A549 (cell line): ENCODE measurements around the gene TSN. TPM values are rescaled to one million over a fixed set of nuclear protein-coding genes. Genes with fewer than 3 reads are reported as not detected.
A peak's percentile ranks its signal among the peaks of the same experiment; 100 is the strongest.
"Not testable (repeated sequence)": the region's sequence is repeated elsewhere in the genome, so short reads cannot be mapped to it uniquely, and the experiment has no call there.

Experiments used
- ATAC-seq, 2 experiments: fragments of 200-7000 bp in 1 of 2; fragments of >200 bp in 1 of 2; cut with Nextera tagmentation in 1 of 2; cut with Tn5 transposase in 1 of 2; 3 replicates each; pipeline versions ENCODE4 v1.8.0 to v1.9.1; 2018 to 2020; ENCODE audit warnings: mild to moderate bottlenecking in 1 of 2, moderate library complexity in 1 of 2
- CTCF ChIA-PET: fragments of 300-600 bp; sonication (Branson Sonifier 250); formaldehyde crosslinking; extraction: SDS; loops from one replicate; lab custom pipeline; 2021; ENCODE audit warnings: antibody characterized with exemption, inconsistent platforms; lab: Yijun Ruan, JAX
- POLR2A ChIA-PET: fragments of 350-600 bp; formaldehyde crosslinking; extraction: SDS; loops from one replicate; lab custom pipeline; 2021; ENCODE audit warnings: antibody characterized with exemption, inconsistent platforms; lab: Yijun Ruan, JAX
- DNase-seq, 2 experiments: peaks; one replicate each; pipeline versions ENCODE4 v3.0.0 to v3.0.0-alpha.2; 2011 to 2016; ENCODE audit warnings: low read depth in 1 of 2, low spot score in 1 of 2
- FAIRE-seq: peaks from 2 replicates; lab custom pipeline; 2011; peaks lifted over from hg19 to GRCh38; lab: Jason Lieb, UNC
- H3K27ac ChIP-seq, 2 experiments: fragments of >200 bp; sonication (Bioruptor Twin); formaldehyde crosslinking; 3 replicates each; pipeline ENCODE4 v1.5.1; 2016 to 2017
- H3K4me1 ChIP-seq: fragments of >200 bp; sonication (Bioruptor Twin); formaldehyde crosslinking; 3 replicates; pipeline ENCODE4 v1.6.1; 2016
- H3K4me2 ChIP-seq: fragments of >200 bp; sonication (Bioruptor Twin); formaldehyde crosslinking; 3 replicates; pipeline ENCODE4 v1.6.1; 2016
- H3K4me3 ChIP-seq: fragments of >200 bp; sonication (Bioruptor Twin); formaldehyde crosslinking; 3 replicates; pipeline ENCODE4 v1.5.1; 2016
- H3K9me3 ChIP-seq: fragments of >200 bp; sonication (Bioruptor Twin); formaldehyde crosslinking; 3 replicates; pipeline ENCODE4 v1.6.1; 2016
- CBX8 ChIP-seq: fragments of 200-600 bp; sonication (generic); IDR thresholded peaks from 2 replicates; pipeline ENCODE4 v1.6.1; 2016
- CTCF ChIP-seq: fragments of >200 bp; sonication (Bioruptor Twin); formaldehyde crosslinking; IDR thresholded peaks from 3 replicates; pipeline ENCODE4 v1.5.1; 2016
- EHMT2 ChIP-seq: fragments of 200-600 bp; sonication (generic); IDR thresholded peaks from 2 replicates; pipeline ENCODE4 v1.6.1; 2016; ENCODE audit warnings: antibody characterized with exemption, low read depth, mild to moderate bottlenecking, moderate library complexity
- FOSB ChIP-seq: fragments of 250-450 bp; sonication (Bioruptor Pico); IDR thresholded peaks from 2 replicates; pipeline ENCODE4 v1.5.0; 2020; ENCODE audit warnings: mild to moderate bottlenecking, moderate library complexity
- FOSL2 ChIP-seq, 2 experiments: fragments of 450-650 bp in 1 of 2; fragments of >200 bp in 1 of 2; sonication (Bioruptor Twin) in 1 of 2; formaldehyde crosslinking; IDR thresholded peaks; 2 replicates each; pipeline versions ENCODE4 v1.5.0 to v1.6.1; 2016 to 2020; ENCODE audit warnings: mild to moderate bottlenecking in 1 of 2, moderate library complexity in 1 of 2
- FOXS1 ChIP-seq: fragments of 250-450 bp; sonication (Bioruptor Pico); IDR thresholded peaks from 2 replicates; pipeline ENCODE4 v1.5.0; 2020; ENCODE audit warnings: mild to moderate bottlenecking, moderate library complexity
- HOXA7 ChIP-seq: fragments of 250-450 bp; sonication (Bioruptor Pico); IDR thresholded peaks from 2 replicates; pipeline ENCODE4 v1.5.0; 2020; ENCODE audit warnings: mild to moderate bottlenecking, moderate library complexity
- HOXB5 ChIP-seq: fragments of 250-450 bp; sonication (Bioruptor Pico); IDR thresholded peaks from 2 replicates; pipeline ENCODE4 v1.5.0; 2020; ENCODE audit warnings: mild to moderate bottlenecking, moderate library complexity
- JUNB ChIP-seq: fragments of >200 bp; sonication (Bioruptor Twin); formaldehyde crosslinking; IDR thresholded peaks from 2 replicates; pipeline ENCODE4 v1.6.1; 2016
- KDM5A ChIP-seq: fragments of 200-600 bp; sonication (generic); IDR thresholded peaks from 2 replicates; pipeline ENCODE4 v1.6.1; 2016; ENCODE audit warnings: antibody characterized with exemption, mild to moderate bottlenecking
- MAFK ChIP-seq: fragments of 450-650 bp; IDR thresholded peaks from 2 replicates; pipeline ENCODE4 v1.6.1; 2014; ENCODE audit not compliant: partially characterized antibody
- NR3C1 ChIP-seq: fragments of >200 bp; sonication (Bioruptor Twin); formaldehyde crosslinking; IDR thresholded peaks from 3 replicates; pipeline ENCODE4 v1.6.1; 2017
- POLR2A ChIP-seq: IDR thresholded peaks from 2 replicates; pipeline ENCODE4 v1.6.1; 2012; ENCODE audit warnings: mild to moderate bottlenecking, low read length
- RAD21 ChIP-seq, 2 experiments: fragments of >200 bp in 1 of 2; sonication (Bioruptor Twin) in 1 of 2; formaldehyde crosslinking in 1 of 2; IDR thresholded peaks in 1 of 2; conservative IDR thresholded peaks in 1 of 2; 2 replicates in 1 of 2; 3 replicates in 1 of 2; pipeline ENCODE4 v1.6.1; 2012 to 2018; ENCODE audit warnings: inconsistent platforms in 1 of 2
- RFX5 ChIP-seq: fragments of 450-650 bp; IDR thresholded peaks from 2 replicates; pipeline ENCODE4 v1.7.1; 2014; ENCODE audit warnings: antibody characterized with exemption, mild to moderate bottlenecking, moderate library complexity
- TFCP2L1 ChIP-seq: fragments of 250-450 bp; sonication (Bioruptor Pico); IDR thresholded peaks from 2 replicates; pipeline ENCODE4 v1.5.0; 2021; ENCODE audit warnings: mild to moderate bottlenecking
- ZFP36 ChIP-seq: fragments of 450-650 bp; IDR thresholded peaks from 2 replicates; pipeline ENCODE4 v1.6.1; 2014; ENCODE audit warnings: borderline replicate concordance; ENCODE audit not compliant: partially characterized antibody
- ZSCAN20 ChIP-seq: fragments of 250-450 bp; sonication (Bioruptor Pico); IDR thresholded peaks from 2 replicates; pipeline ENCODE4 v1.8.0; 2022; ENCODE audit warnings: mild to moderate bottlenecking, moderate library complexity
- WGBS: methylation state at CpG from one replicate; pipeline ENCODE4 v1.1.6; 2017; ENCODE audit errors: missing lambda C conversion rate; 5-methylcytosine and 5-hydroxymethylcytosine counted together
- polyA plus RNA-seq, 4 experiments: library from polyadenylated mRNA; depleted of rRNA in 3 of 4; stranded (reverse); fragments of >200 nt; fragmentation: RNase III in 1 of 4; extraction: RNeasy Plus Mini Kit Qiagen cat#74134 plus additional on column Dnase treatment in 1 of 4; gene quantifications; 2 replicates in 3 of 4; 3 replicates in 1 of 4; pipeline ENCODE4 v1.2.3, GENCODE V29; 2011 to 2017

TSN gene
- polyA plus RNA-seq, 2 of the 4 experiments (the other 2 are of a cell fraction): 56.8 to 101 TPM

GRCh38 chr2:121727332-121727731 is 28.1 kb upstream of the TSN start (continued):
- TF ChIP-seq FOXS1 (CRISPR knock-in tag) (no peak), RFX5 (no peak), KDM5A (no peak), FOSB (CRISPR knock-in tag) (no peak), MAFK (no peak), POLR2A (no peak), TFCP2L1 (no peak), HOXA7 (CRISPR knock-in tag) (no peak), HOXB5 (CRISPR knock-in tag) (no peak), FOSL2 (IDR thresholded peaks at IDR 0.05) (no peak), FOSL2 (CRISPR knock-in tag; IDR thresholded peaks at IDR 0.05) (no peak)

GRCh38 chr2:121727950-121728349 is 27.5 kb upstream of the TSN start:
- no peak for FAIRE-seq
- H3K4me3 ChIP-seq: no peak overlapping the region
- TF ChIP-seq NR3C1: no peak
- no peak for TF ChIP-seq HOXB5 (CRISPR knock-in tag)
- peak; percentile 40 for TF ChIP-seq MAFK
- no peak for TF ChIP-seq ZSCAN20 (CRISPR knock-in tag)
- TF ChIP-seq KDM5A: no peak
- no peak overlapping the region for H3K27ac ChIP-seq
- no peak for ATAC-seq
- H3K4me1 ChIP-seq: peaks cover 1% of the 10 kb centered on the region; the same call in 2 of the 3 replicates
- ChIA-PET POLR2A (interaction anchor here (0.9 to 1.1 kb wide), 2 partner anchors 9 kb away, joined by 3 read pairs; partner anchors contain the start of gene NIFK), CTCF (interaction anchor here (1.2 kb wide), 1 partner anchor 10 kb away, joined by 3 read pairs; no protein-coding TSS in a partner anchor)
- DNase-seq: no peak
- H3K9me3 ChIP-seq: no peaks in the 10 kb centered on the region
- H3K4me2 ChIP-seq: no peak overlapping the region

GRCh38 chr2:121731366-121731765 is 24.1 kb upstream of the TSN start:
- no peak overlapping the region for H3K4me3 ChIP-seq
- FAIRE-seq: no peak
- no peaks in the 10 kb centered on the region for H3K9me3 ChIP-seq
- H3K27ac ChIP-seq: no peak overlapping the region
- ATAC-seq: no peak
- no peak for DNase-seq
- TF ChIP-seq JUNB (no peak), ZFP36 (no peak)
- TF ChIP-seq, all 56 proteins: peak for 0
- WGBS: 92% methylated on average over 6 of the region's 6 CpGs
- Histone ChIP-seq H3K4me2 (no peak overlapping the region), H3K4me1 (peaks cover 9% of the 10 kb centered on the region; the same call in 1 of the 3 replicates)
- ChIA-PET CTCF (interaction anchor here (0.6 to 1.4 kb wide), 2 partner anchors 13 to 97 kb away, joined by 3 to 4 read pairs; no protein-coding TSS in a partner anchor), POLR2A (no interaction called here)

- Histone ChIP-seq H3K4me1 (peaks cover 14% of the 10 kb centered on the region; the same call in 1 of the 3 replicates), H3K4me2 (peak overlapping the region; percentile 88)
- H3K9me3 ChIP-seq, DNase-seq, ATAC-seq, H3K27ac ChIP-seq, FAIRE-seq, POLR2A ChIA-PET, H3K4me3 ChIP-seq: not testable (repeated sequence)
- WGBS: 93% methylated on average over 11 of the region's 11 CpGs
- CTCF ChIA-PET: interaction anchor here (0.9 to 1.6 kb wide), 4 partner anchors 31 to 332 kb away, joined by 3 to 4 read pairs (median 4); no protein-coding TSS in a partner anchor
These were observed 20.9 kb upstream of the TSN start for GRCh38 chr2:121734544-121734943.

- ChIA-PET CTCF (interaction anchor here (0.6 to 2.0 kb wide), 4 partner anchors 15 to 333 kb away, joined by 3 to 4 read pairs (median 4); no protein-coding TSS in a partner anchor), POLR2A (interaction anchor here (2.1 kb wide), 1 partner anchor 205 kb away, joined by 16 read pairs; the partner anchor contains the start of gene RNU4ATAC)
- ATAC-seq: peak in 1 of 2 experiments; percentile 19; a peak in 3 of 6 replicates
- peak; percentile 21 to 35 for DNase-seq
- Histone ChIP-seq H3K4me2 (peak overlapping the region; percentile 88), H3K4me3 (peak overlapping the region; percentile 89), H3K27ac (peak overlapping the region; percentile 88 to 94), H3K4me1 (peaks cover 14% of the 10 kb centered on the region; the same call in 1 of the 3 replicates), H3K9me3 (no peaks in the 10 kb centered on the region)
- 16% methylated on average over 10 of the region's 10 CpGs for WGBS
- FAIRE-seq: no peak
- TF ChIP-seq CBX8: no peak
- TF ChIP-seq RAD21 (conservative IDR thresholded peaks at IDR 0.05 in 1 of 2, IDR thresholded peaks at IDR 0.05 in 1 of 2): peak; percentile 46 to 49
- no peak for TF ChIP-seq EHMT2
- TF ChIP-seq CTCF: peak; percentile 52
These were observed 19.9 kb upstream of the TSN start for GRCh38 chr2:121735518-121736074.
